ENCODE data around the gene CATSPERB. TPM values are rescaled to one million over a fixed set of nuclear protein-coding genes. Genes with fewer than 3 reads are reported as not detected.

The CATSPERB gene
- total and polyA plus RNA-seq, 3 donors from 2014 or later, result 5.0 to 6.4 (median 6.1) TPM

DNA sequence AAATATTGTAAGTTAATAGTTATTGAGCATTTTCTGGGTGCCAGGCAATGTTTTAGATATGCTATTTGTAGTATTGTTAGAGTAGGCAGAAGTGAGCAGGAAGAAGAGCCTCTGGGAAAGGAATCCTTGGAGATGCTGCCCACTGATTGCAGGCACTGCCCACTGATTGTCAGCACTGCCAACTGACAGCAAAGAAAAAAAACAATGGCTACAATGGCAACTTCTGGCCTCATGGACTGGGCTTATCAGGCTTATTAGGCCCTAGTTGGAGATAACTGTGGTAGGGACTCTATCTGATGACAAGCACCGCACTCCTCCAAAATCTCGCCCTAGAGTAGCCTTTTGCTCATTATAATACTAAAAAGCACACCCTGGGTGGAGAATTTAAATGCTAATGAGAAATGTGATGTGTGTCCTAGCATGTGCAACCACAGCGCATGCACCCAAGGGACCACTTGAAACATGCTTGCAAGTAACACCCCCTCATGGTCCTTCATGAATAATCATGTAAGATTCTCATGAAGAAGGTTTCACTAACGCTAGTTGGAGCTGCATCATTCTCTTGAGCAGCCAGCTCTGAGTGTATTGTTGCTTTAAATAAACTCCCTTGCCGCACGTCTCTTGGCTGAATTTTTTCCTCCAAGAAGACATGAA, 118.3 kb downstream of the CATSPERB start:
- no peak for TF ChIP-seq POLR2A (IDR thresholded peaks at IDR 0.05)
- TF ChIP-seq, protein P1, sequence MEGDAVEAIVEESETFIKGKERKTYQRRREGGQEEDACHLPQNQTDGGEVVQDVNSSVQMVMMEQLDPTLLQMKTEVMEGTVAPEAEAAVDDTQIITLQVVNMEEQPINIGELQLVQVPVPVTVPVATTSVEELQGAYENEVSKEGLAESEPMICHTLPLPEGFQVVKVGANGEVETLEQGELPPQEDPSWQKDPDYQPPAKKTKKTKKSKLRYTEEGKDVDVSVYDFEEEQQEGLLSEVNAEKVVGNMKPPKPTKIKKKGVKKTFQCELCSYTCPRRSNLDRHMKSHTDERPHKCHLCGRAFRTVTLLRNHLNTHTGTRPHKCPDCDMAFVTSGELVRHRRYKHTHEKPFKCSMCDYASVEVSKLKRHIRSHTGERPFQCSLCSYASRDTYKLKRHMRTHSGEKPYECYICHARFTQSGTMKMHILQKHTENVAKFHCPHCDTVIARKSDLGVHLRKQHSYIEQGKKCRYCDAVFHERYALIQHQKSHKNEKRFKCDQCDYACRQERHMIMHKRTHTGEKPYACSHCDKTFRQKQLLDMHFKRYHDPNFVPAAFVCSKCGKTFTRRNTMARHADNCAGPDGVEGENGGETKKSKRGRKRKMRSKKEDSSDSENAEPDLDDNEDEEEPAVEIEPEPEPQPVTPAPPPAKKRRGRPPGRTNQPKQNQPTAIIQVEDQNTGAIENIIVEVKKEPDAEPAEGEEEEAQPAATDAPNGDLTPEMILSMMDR (IDR thresholded peaks at IDR 0.05), result no peak

DNA sequence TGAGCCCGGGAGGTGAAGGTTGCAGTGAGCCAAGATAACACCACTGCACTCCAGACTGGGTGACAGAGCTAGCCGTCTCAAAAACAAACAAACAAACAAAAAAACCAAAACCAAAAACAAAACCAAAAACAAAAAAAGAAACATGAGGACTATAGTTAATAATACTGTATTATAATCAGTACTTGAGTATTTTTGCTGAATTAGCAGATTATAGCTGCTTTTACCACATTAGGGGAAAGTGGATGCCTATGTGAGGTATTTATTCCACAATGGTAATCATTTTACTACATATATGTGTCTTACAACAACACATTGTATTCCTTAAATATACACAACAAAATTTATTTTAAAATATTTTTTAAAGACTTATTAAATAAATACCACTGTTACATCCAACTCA, 120.4 kb downstream of the CATSPERB start:
- no peak for TF ChIP-seq POLR2A (IDR thresholded peaks at IDR 0.05)
- TF ChIP-seq, protein P1 (IDR thresholded peaks at IDR 0.05), result no peak
- Histone ChIP-seq H3K27ac (no peak overlapping the region), H3K36me3 (ENCODE audit: low read depth, missing control alignments) (no peaks in the 10 kb centered on the region), H3K9me3 (no peaks in the 10 kb centered on the region), H3K4me1 (peaks cover 16% of the 10 kb centered on the region), H3K27me3 (no peaks in the 10 kb centered on the region), H3K4me3 (no peak overlapping the region)
- DNase-seq, result no peak
- 58 to 81% methylated on average over 2 of the region's 2 CpGs for WGBS, 2 donors
- intact Hi-C loops (cut with DNase I; ENCODE audit: low total_unique reads), result no loop called here

More for the DNA sequence above, 118.3 kb downstream of the CATSPERB start:
- peaks cover 5% of the 10 kb centered on the region for H3K4me1 ChIP-seq
- no peak overlapping the region for H3K4me3 ChIP-seq
- WGBS, 2 donors, result 79 to 89% methylated on average over 6 of the region's 6 CpGs
- peak; percentile 58 for DNase-seq
- no peaks in the 10 kb centered on the region for H3K27me3 ChIP-seq
- H3K9me3 ChIP-seq, result no peaks in the 10 kb centered on the region
- H3K27ac ChIP-seq, result no peak overlapping the region
- intact Hi-C loops (cut with DNase I; ENCODE audit: low total_unique reads), result no loop called here
- H3K36me3 ChIP-seq (ENCODE audit: low read depth, missing control alignments), result no peaks in the 10 kb centered on the region

DNA sequence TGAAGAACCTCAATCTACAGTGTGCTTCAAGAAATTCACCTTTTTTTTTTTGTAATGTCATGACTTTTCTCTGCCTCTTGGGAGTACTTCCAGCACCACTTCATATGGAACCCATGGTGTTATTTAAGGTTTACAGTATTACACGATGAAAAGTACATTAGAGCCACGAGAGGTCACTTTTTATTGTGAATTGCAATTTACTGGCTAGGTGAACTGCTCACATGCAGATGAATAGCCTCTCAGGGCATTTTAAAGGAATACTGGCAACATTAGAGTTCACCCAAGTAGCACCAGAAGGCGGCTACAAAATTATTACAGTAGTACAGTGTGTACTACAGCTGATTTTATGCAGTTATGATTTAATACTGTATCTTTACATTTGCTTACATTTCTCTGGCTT, 122.7 kb downstream of the CATSPERB start:
- no peaks in the 10 kb centered on the region for H3K9me3 ChIP-seq
- H3K4me3 ChIP-seq, result no peak overlapping the region
- intact Hi-C loops (cut with DNase I; ENCODE audit: low total_unique reads), result no loop called here
- WGBS, 2 donors, result 43 to 54% methylated on average over 3 of the region's 3 CpGs
- H3K27me3 ChIP-seq, result no peaks in the 10 kb centered on the region
- H3K4me1 ChIP-seq, result peaks cover 14% of the 10 kb centered on the region
- TF ChIP-seq POLR2A (IDR thresholded peaks at IDR 0.05), result no peak
- TF ChIP-seq, protein P1 (IDR thresholded peaks at IDR 0.05), result no peak
- H3K27ac ChIP-seq, result no peak overlapping the region
- no peak for DNase-seq
- no peaks in the 10 kb centered on the region for H3K36me3 ChIP-seq (ENCODE audit: low read depth, missing control alignments)

DNA sequence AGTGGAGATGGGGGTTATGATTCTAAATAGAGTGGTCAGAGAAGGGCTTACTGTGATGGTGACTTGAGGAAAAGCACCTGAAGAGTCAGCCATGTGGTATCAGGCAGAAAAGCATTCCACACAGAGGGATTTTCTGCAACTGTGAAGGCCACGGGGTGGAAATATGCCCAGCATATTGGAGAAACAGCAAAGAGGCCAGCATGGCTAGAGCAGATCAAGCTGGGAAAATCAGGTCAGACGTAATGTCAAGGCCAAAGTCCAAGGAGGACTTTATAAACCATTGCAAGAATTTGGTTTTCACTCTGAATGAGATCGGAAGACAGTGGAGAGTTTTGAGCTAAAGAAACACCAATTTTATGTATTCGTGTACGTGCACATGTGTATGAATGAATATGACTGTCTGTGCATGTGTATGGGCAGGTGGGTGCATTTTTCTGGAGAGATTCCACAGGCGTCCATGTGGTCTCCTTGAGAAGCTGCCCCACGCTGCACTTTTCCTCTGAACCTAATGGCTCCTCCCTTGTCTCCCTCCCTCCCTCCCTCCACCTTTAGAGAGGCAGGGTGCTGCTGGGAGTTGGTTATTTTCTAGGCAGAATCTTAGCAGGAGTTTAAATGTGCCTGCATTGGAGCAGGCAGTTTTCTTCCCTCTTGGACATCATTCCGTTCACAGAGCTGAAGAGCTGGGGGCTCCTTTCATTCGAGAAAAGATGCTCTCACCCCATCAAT, 124.4 kb downstream of the CATSPERB start:
- Histone ChIP-seq H3K9me3 (no peaks in the 10 kb centered on the region), H3K27me3 (no peaks in the 10 kb centered on the region), H3K4me3 (no peak overlapping the region), H3K4me1 (peaks cover 11% of the 10 kb centered on the region), H3K27ac (peak overlapping the region in 1 of 2 donors; percentile 11), H3K36me3 (ENCODE audit: low read depth, missing control alignments) (no peaks in the 10 kb centered on the region)
- intact Hi-C loops (cut with DNase I; ENCODE audit: low total_unique reads), result no loop called here
- peak; percentile 43 for DNase-seq
- TF ChIP-seq POLR2A (IDR thresholded peaks at IDR 0.05), result no peak
- TF ChIP-seq, protein P1 (IDR thresholded peaks at IDR 0.05), result no peak
- WGBS, 2 donors, result 35 to 47% methylated on average over 9 of the region's 9 CpGs
